Measurements from ENCODE around the gene DDX55. TPM values are rescaled to one million over a fixed set of nuclear protein-coding genes. Genes with fewer than 3 reads are reported as not detected.
A peak's percentile ranks its signal among the peaks of the same experiment; 100 is the strongest.
"Not testable (repeated sequence)": the region's sequence is repeated elsewhere in the genome, so short reads cannot be mapped to it uniquely, and the experiment has no call there.

The DDX55 gene
- total and polyA plus RNA-seq, 11 donors = 3.9 to 15.3 (median 6.0) TPM

GRCh38 chr12:123571343-123571813, 30.5 kb upstream of the DDX55 start:
- DNase-seq = peak in 4 of 5 donors; percentile 23 to 66 (median 46)
- no peaks in the 10 kb centered on the region for H3K4me1 ChIP-seq
- peaks cover 0 to 5% (median 0%) of the 10 kb centered on the region in 12 donors for H3K9me3 ChIP-seq
- intact Hi-C loops (cut with DNase I) = no loop called here
- peaks cover 0 to under 1% (median 0%) of the 10 kb centered on the region in 9 donors for H3K36me3 ChIP-seq
- H3K27me3 ChIP-seq = no peaks in the 10 kb centered on the region
- WGBS, 4 donors = 34 to 49% (median 38%) methylated on average over 4 of the region's 4 CpGs
- TF ChIP-seq POLR2A (IDR thresholded peaks at IDR 0.05) (no peak), CTCF (IDR thresholded peaks at IDR 0.05) (no peak)
- H3K4me3 ChIP-seq = peak overlapping the region in 1 of 12 donors; percentile 3
- peak overlapping the region in 2 of 12 donors; percentile 3 to 19 for H3K27ac ChIP-seq
- ATAC-seq = peak in 3 of 4 donors; percentile 72 to 85 (median 81)

- DNase-seq (no peak), ATAC-seq (no peak)
- H3K36me3 ChIP-seq = peaks cover 0 to 7% (median 0%) of the 10 kb centered on the region in 9 donors
- peaks cover 0 to 5% (median 0%) of the 10 kb centered on the region in 12 donors for H3K9me3 ChIP-seq
- TF ChIP-seq POLR2A (IDR thresholded peaks at IDR 0.05) (no peak), CTCF (IDR thresholded peaks at IDR 0.05) (no peak)
- H3K27ac ChIP-seq = no peak overlapping the region
- intact Hi-C loops (cut with DNase I) = no loop called here
- no peak overlapping the region for H3K4me3 ChIP-seq
- no peaks in the 10 kb centered on the region for H3K27me3 ChIP-seq
- H3K4me1 ChIP-seq = no peaks in the 10 kb centered on the region
- 48 to 65% (median 58%) methylated on average over 2 of the region's 2 CpGs for WGBS, 4 donors
Measured at GRCh38 chr12:123572391-123572790, 29.5 kb upstream of the DDX55 start.

GRCh38 chr12:123573870-123574269, 28.0 kb upstream of the DDX55 start:
- no peaks in the 10 kb centered on the region for H3K27me3 ChIP-seq
- peaks cover 0 to 5% (median 0%) of the 10 kb centered on the region in 12 donors for H3K9me3 ChIP-seq
- DNase-seq (no peak), ATAC-seq (no peak)
- no peak overlapping the region for H3K4me3 ChIP-seq
- intact Hi-C loops (cut with DNase I) = no loop called here
- no peak overlapping the region for H3K27ac ChIP-seq
- no peak for TF ChIP-seq POLR2A (IDR thresholded peaks at IDR 0.05)
- TF ChIP-seq CTCF (IDR thresholded peaks at IDR 0.05) = no peak
- peaks cover 0 to 10% (median 0%) of the 10 kb centered on the region in 9 donors for H3K36me3 ChIP-seq
- H3K4me1 ChIP-seq = no peaks in the 10 kb centered on the region
- WGBS, 4 donors = 34 to 46% (median 40%) methylated on average over 4 of the region's 4 CpGs

GRCh38 chr12:123576611-123577010, 25.3 kb upstream of the DDX55 start:
- no peak for DNase-seq
- Histone ChIP-seq H3K27me3 (no peaks in the 10 kb centered on the region), H3K27ac (no peak overlapping the region), H3K4me3 (no peak overlapping the region), H3K4me1 (peaks cover 0 to 5% (median 0%) of the 10 kb centered on the region in 12 donors), H3K36me3 (peaks cover 0 to 10% (median 0%) of the 10 kb centered on the region in 9 donors), H3K9me3 (peaks cover 0 to 5% (median 0%) of the 10 kb centered on the region in 12 donors)
- 90 to 92% (median 91%) methylated on average over 1 of the region's 1 CpG for WGBS, 4 donors
- no peak for ATAC-seq
- TF ChIP-seq POLR2A (IDR thresholded peaks at IDR 0.05) = no peak
- intact Hi-C loops (cut with DNase I) = no loop called here

- H3K27ac ChIP-seq = no peak overlapping the region
- TF ChIP-seq CTCF (IDR thresholded peaks at IDR 0.05) (no peak), POLR2A (IDR thresholded peaks at IDR 0.05) (no peak)
- H3K4me3 ChIP-seq = no peak overlapping the region
- H3K9me3 ChIP-seq = peaks cover 0 to 5% (median 0%) of the 10 kb centered on the region in 12 donors
- H3K27me3 ChIP-seq = no peaks in the 10 kb centered on the region
- peaks cover 0 to 10% (median 0%) of the 10 kb centered on the region in 9 donors for H3K36me3 ChIP-seq
- ATAC-seq = no peak
- WGBS, 4 donors = 91 to 96% (median 94%) methylated on average over 3 of the region's 3 CpGs
- intact Hi-C loops (cut with DNase I) = no loop called here
- peaks cover 0 to 20% (median 12%) of the 10 kb centered on the region in 12 donors for H3K4me1 ChIP-seq
- no peak for DNase-seq
Measured at GRCh38 chr12:123578243-123578642, 23.7 kb upstream of the DDX55 start.

GRCh38 chr12:123578829-123579228, 23.1 kb upstream of the DDX55 start:
- H3K9me3 ChIP-seq; H3K4me3 ChIP-seq; intact Hi-C loops (cut with DNase I); H3K36me3 ChIP-seq; ATAC-seq; DNase-seq; H3K27ac ChIP-seq; H3K27me3 ChIP-seq: not testable (repeated sequence)
- WGBS, 4 donors = 86 to 94% (median 92%) methylated on average over 4 of the region's 4 CpGs
- peaks cover 0 to 22% (median 14%) of the 10 kb centered on the region in 12 donors for H3K4me1 ChIP-seq

All from heart left ventricle (tissue), 16 donors.